CD4-positive, alpha-beta memory T cell (primary cell): ENCODE measurements around the gene SLC22A23. TPM values are rescaled to one million over a fixed set of nuclear protein-coding genes. Genes with fewer than 3 reads are reported as not detected.
A peak's percentile ranks its signal among the peaks of the same experiment; 100 is the strongest.

Source experiments
- CTCF ChIA-PET: fragments of 350-600 bp; sonication (Branson Sonifier 250); formaldehyde crosslinking; loops from one replicate; lab custom pipeline; 2021; ENCODE audit warnings: inconsistent platforms; ENCODE audit not compliant: partially characterized antibody; lab: Charles Lee
- POLR2A ChIA-PET: fragments of 350-600 bp; sonication (Branson Sonifier 250); formaldehyde crosslinking; loops from one replicate; lab custom pipeline; 2021; ENCODE audit not compliant: partially characterized antibody; lab: Charles Lee
- DNase-seq, 5 donors: peaks; one replicate each; pipeline versions ENCODE4 v3.0.0 to v3.0.0-alpha.2; 2020 to 2022; ENCODE audit warnings: mixed read lengths in 1 of 5
- H3K27ac ChIP-seq: one replicate; pipeline ENCODE4 v1.7.0; 2013; ENCODE audit warnings: low read depth, low read length
- H3K27me3 ChIP-seq: 2 replicates; pipeline ENCODE4 v1.7.0; 2013; ENCODE audit warnings: mild to moderate bottlenecking, low read length, moderate library complexity; ENCODE audit not compliant: insufficient read depth
- H3K36me3 ChIP-seq: 2 replicates; pipeline ENCODE4 v1.7.0; 2013; ENCODE audit warnings: mild to moderate bottlenecking, low read length, moderate library complexity; ENCODE audit not compliant: insufficient read depth
- H3K4me1 ChIP-seq: 2 replicates; pipeline ENCODE4 v1.7.0; 2013; ENCODE audit warnings: mild to moderate bottlenecking, low read length, moderate library complexity; ENCODE audit not compliant: insufficient read depth
- H3K4me3 ChIP-seq, 2 donors: one replicate each; pipeline ENCODE4 v1.7.0; 2013; ENCODE audit warnings: low read length in 2 of 2, mild to moderate bottlenecking in 1 of 2
- H3K9me3 ChIP-seq, 2 donors: one replicate each; pipeline ENCODE4 v1.7.0; 2013; ENCODE audit warnings: low read length in 2 of 2, control low read depth in 1 of 2; ENCODE audit not compliant: control insufficient read depth in 1 of 2
- H3K27ac Mint-ChIP-seq, 7 donors: one replicate each; pipeline ENCODE4 v1.8.0; 2020 to 2021; ENCODE audit warnings: mixed read lengths in 7 of 7, mild to moderate bottlenecking in 6 of 7, inconsistent platforms in 3 of 7, moderate library complexity in 3 of 7
- H3K27me3 Mint-ChIP-seq, 2 donors: one replicate each; pipeline ENCODE4 v1.8.0; 2020 to 2021; ENCODE audit warnings: mixed read lengths in 2 of 2
- H3K36me3 Mint-ChIP-seq, 2 donors: one replicate each; pipeline ENCODE4 v1.8.0; 2020 to 2021; ENCODE audit warnings: mixed read lengths in 2 of 2, inconsistent platforms in 1 of 2, mild to moderate bottlenecking in 1 of 2
- H3K4me1 Mint-ChIP-seq, 4 donors: one replicate each; pipeline ENCODE4 v1.8.0; 2020 to 2021; ENCODE audit warnings: mixed read lengths in 4 of 4, mild to moderate bottlenecking in 1 of 4
- H3K4me3 Mint-ChIP-seq, 8 donors: one replicate each; pipeline ENCODE4 v1.8.0; 2020 to 2021; ENCODE audit warnings: mixed read lengths in 8 of 8, mild to moderate bottlenecking in 7 of 8, moderate library complexity in 6 of 8, inconsistent platforms in 3 of 8
- H3K9me3 Mint-ChIP-seq, 8 donors: one replicate each; pipeline ENCODE4 v1.8.0; 2020 to 2021; ENCODE audit warnings: mixed read lengths in 8 of 8, mild to moderate bottlenecking in 5 of 8, inconsistent platforms in 3 of 8, moderate library complexity in 1 of 8
- intact Hi-C: fragments of 100-400 bp; cut with micrococcal nuclease; formaldehyde crosslinking; loops from one replicate; pipeline ENCODE4 v1.15.1; 2023
- polyA plus RNA-seq, 2 donors: library from polyadenylated mRNA; unstranded; fragments of 300-500 nt; fragmentation: Illumina TruSeq; gene quantifications; one replicate each; pipeline ENCODE4 v1.2.3, GENCODE V29; 2021
- total RNA-seq, 2 experiments: library from RNA; stranded (reverse); gene quantifications; one replicate each; pipeline ENCODE4 v1.2.3, GENCODE V29; 2021

SLC22A23 gene
- total and polyA plus RNA-seq, 4 experiments from 2014 or later, result 0.32 to 12.5 (median 5.7) TPM

- Mint-ChIP-seq H3K9me3 (peaks cover 0 to 7% (median 0%) of the 10 kb centered on the region in 8 donors), H3K36me3 (no peaks in the 10 kb centered on the region), H3K27me3 (peaks cover 52 to 66% of the 10 kb centered on the region in 2 donors), H3K27ac (peak overlapping the region; percentile 5 to 93 (median 56)), H3K4me1 (peaks cover 27 to 60% (median 47%) of the 10 kb centered on the region in 4 donors), H3K4me3 (peak overlapping the region; percentile 67 to 93 (median 86))
- peak overlapping the region; percentile 38 to 44 for H3K4me3 ChIP-seq
- intact Hi-C loops, result loop anchor here (2.0 kb wide), 1 partner anchor 66 kb away; no protein-coding TSS in a partner anchor
- H3K27me3 ChIP-seq, result peaks cover 50% of the 10 kb centered on the region
- peaks cover 57% of the 10 kb centered on the region for H3K4me1 ChIP-seq
- no peaks in the 10 kb centered on the region for H3K9me3 ChIP-seq
- peak; percentile 56 to 71 (median 60) for DNase-seq
- ChIA-PET CTCF (interaction anchor here (1.4 to 1.7 kb wide), 3 partner anchors 21 to 30 kb away, joined by 3 to 14 read pairs (median 5); partner anchors contain the start of gene PSMG4), POLR2A (interaction anchor here (0.6 to 1.2 kb wide), 3 partner anchors 30 to 161 kb away, joined by 3 to 4 read pairs (median 3); partner anchors contain the start of genes PSMG4, RIPK1 and TUBB2A)
- no peak overlapping the region for H3K27ac ChIP-seq
- no peaks in the 10 kb centered on the region for H3K36me3 ChIP-seq
Observed at GRCh38 chr6:3228771-3229565, 227.9 kb downstream of the SLC22A23 start.

- Mint-ChIP-seq H3K4me3 (peak overlapping the region; percentile 71 to 87 (median 76)), H3K27ac (peak overlapping the region in 1 of 7 donors; percentile 83), H3K27me3 (peaks cover 45 to 61% of the 10 kb centered on the region in 2 donors), H3K4me1 (peaks cover 27 to 60% (median 47%) of the 10 kb centered on the region in 4 donors), H3K9me3 (peaks cover 0 to 7% (median 0%) of the 10 kb centered on the region in 8 donors), H3K36me3 (no peaks in the 10 kb centered on the region)
- Histone ChIP-seq H3K27ac (no peak overlapping the region), H3K9me3 (no peaks in the 10 kb centered on the region), H3K27me3 (peaks cover 47% of the 10 kb centered on the region), H3K4me3 (peak overlapping the region in 1 of 2 donors; percentile 22), H3K36me3 (no peaks in the 10 kb centered on the region), H3K4me1 (peaks cover 57% of the 10 kb centered on the region)
- CTCF ChIA-PET, result interaction anchor here (1.4 kb wide), 1 partner anchor 21 kb away, joined by 3 read pairs; no protein-coding TSS in a partner anchor
- DNase-seq, result peak in 2 of 5 donors; percentile 35 to 37
- intact Hi-C loops, result loop anchor here (2.0 kb wide), 1 partner anchor 65 kb away; no protein-coding TSS in a partner anchor
- POLR2A ChIA-PET, result no interaction called here
Observed at GRCh38 chr6:3228046-3228671, 228.7 kb downstream of the SLC22A23 start.

GRCh38 chr6:3227363-3228045, 229.3 kb downstream of the SLC22A23 start, which contains the start of gene TUBB2B:
TUBB2B (minus strand) TSS chr6:3227653; CDS start chr6:3227543, 110 bp downstream.
- peaks cover 57% of the 10 kb centered on the region for H3K4me1 ChIP-seq
- peak within 1 kb of the TSS; percentile 73 to 87 (median 78) for H3K4me3 Mint-ChIP-seq
- H3K36me3 Mint-ChIP-seq, result no peaks in the 10 kb centered on the region

DNA sequence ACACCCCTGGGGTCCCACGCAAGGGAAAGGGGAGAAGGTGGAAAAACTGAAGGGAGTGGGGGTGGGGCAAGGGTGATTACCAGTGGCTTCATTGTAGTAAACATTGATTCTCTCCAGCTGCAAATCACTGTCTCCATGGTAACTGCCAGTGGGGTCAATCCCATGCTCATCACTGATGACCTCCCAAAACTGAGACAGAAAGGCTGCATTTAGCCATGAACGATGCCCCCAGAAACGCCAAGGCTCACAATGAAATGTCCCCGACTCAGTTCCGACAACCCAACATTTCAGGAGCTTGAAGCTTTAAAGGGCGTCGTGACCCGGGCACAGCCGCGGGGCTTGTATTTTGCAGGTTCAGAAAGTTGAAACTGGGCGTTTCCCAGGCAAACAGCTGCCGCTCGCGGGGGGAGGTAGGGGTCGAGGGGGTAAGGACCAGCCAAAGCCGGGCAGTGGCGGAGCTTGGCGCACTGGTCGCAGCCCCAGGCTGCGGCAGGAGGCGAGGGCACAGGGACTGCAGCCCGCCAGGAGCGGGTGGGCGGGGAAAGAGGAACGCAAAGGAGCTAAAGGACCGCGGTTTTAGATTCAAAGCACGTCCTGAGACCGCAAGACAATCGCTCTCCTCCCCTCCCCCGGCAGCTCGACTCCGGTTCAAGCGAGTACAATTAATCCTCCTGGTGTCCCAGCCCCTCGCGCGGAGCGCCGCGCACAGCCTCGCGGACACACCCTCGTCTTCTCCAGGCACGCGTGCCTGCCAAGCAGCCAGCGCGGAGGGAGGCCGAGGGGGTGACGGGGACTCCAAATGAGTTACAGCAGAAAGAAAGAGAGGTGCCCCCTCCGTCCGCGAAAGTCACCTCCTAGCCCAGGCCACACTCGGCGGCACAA, 230.1 kb downstream of the SLC22A23 start:
- CTCF ChIA-PET, result interaction anchor here (0.5 to 1.3 kb wide), 3 partner anchors 12 to 34 kb away, joined by 3 to 4 read pairs (median 3); no protein-coding TSS in a partner anchor
- peaks cover 22 to 50% (median 41%) of the 10 kb centered on the region in 4 donors for H3K4me1 Mint-ChIP-seq
- H3K9me3 Mint-ChIP-seq, result peaks cover 0 to 7% (median 0%) of the 10 kb centered on the region in 8 donors
- peaks cover 33 to 48% of the 10 kb centered on the region in 2 donors for H3K27me3 Mint-ChIP-seq
- H3K27ac Mint-ChIP-seq, result peak overlapping the region in 1 of 7 donors; percentile 46
- H3K4me3 ChIP-seq, result peak overlapping the region; percentile 11 to 13
- intact Hi-C loops, result no loop called here
- H3K4me3 Mint-ChIP-seq, result peak overlapping the region; percentile 59 to 84 (median 74)
- peaks cover 40% of the 10 kb centered on the region for H3K27me3 ChIP-seq
- H3K27ac ChIP-seq, result no peak overlapping the region
- H3K9me3 ChIP-seq, result no peaks in the 10 kb centered on the region
- H3K4me1 ChIP-seq, result peaks cover 51% of the 10 kb centered on the region
- DNase-seq, result peak in 2 of 5 donors; percentile 6 to 47
- POLR2A ChIA-PET, result interaction anchor here (0.9 kb wide), 1 partner anchor 32 kb away, joined by 3 read pairs; the partner anchor contains the start of gene PSMG4
- H3K36me3 ChIP-seq, result no peaks in the 10 kb centered on the region
- no peaks in the 10 kb centered on the region for H3K36me3 Mint-ChIP-seq

More at GRCh38 chr6:3227363-3228045, 229.3 kb downstream of the SLC22A23 start, which contains the start of gene TUBB2B:
- ChIA-PET POLR2A (interaction anchor here (0.9 kb wide), 1 partner anchor 31 kb away, joined by 3 read pairs; the partner anchor contains the start of gene PSMG4), CTCF (interaction anchor here (0.6 to 1.4 kb wide), 3 partner anchors 12 to 24 kb away, joined by 3 to 4 read pairs (median 3); no protein-coding TSS in a partner anchor)
- H3K9me3 ChIP-seq, result no peaks in the 10 kb centered on the region
- Mint-ChIP-seq H3K4me1 (peaks cover 27 to 58% (median 46%) of the 10 kb centered on the region in 4 donors), H3K27ac (peak within 1 kb of the TSS in 1 of 7 donors; percentile 83), H3K9me3 (peaks cover 0 to 7% (median 0%) of the 10 kb centered on the region in 8 donors), H3K27me3 (peaks cover 39 to 54% of the 10 kb centered on the region in 2 donors)
- peak within 1 kb of the TSS; percentile 11 to 22 for H3K4me3 ChIP-seq
- intact Hi-C loops, result loop anchor here (2.0 kb wide), 1 partner anchor 65 kb away; no protein-coding TSS in a partner anchor
- no peak within 1 kb of the TSS for H3K27ac ChIP-seq
- DNase-seq, result no peak
- H3K36me3 ChIP-seq, result no peaks in the 10 kb centered on the region
- H3K27me3 ChIP-seq, result peaks cover 47% of the 10 kb centered on the region

DNA sequence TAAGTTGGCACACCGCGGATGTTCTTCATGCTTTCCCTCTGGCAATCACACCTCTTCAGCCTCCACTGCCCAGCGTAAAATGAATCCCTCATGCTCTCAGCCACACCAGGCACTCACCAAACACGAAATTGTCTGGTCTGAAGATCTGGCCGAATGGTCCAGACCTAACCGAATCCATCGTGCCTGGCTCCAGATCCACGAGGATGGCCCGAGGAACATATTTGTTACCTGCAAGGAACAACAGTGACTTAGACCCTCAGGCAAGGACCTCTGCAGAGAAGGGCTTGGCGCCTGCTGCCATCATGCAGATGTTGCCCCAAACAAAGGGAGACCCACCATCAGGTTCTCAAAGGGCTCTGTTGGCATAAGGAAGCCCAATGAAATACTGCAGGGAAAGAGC, 230.8 kb downstream of the SLC22A23 start:
- peak overlapping the region in 5 of 8 donors; percentile 9 to 84 (median 39) for H3K4me3 Mint-ChIP-seq
- peaks cover 33% of the 10 kb centered on the region for H3K27me3 ChIP-seq
- ChIA-PET CTCF (interaction anchor here (1.3 kb wide), 1 partner anchor 25 kb away, joined by 4 read pairs; no protein-coding TSS in a partner anchor), POLR2A (no interaction called here)
- no peak for DNase-seq
- H3K4me1 ChIP-seq, result peaks cover 44% of the 10 kb centered on the region
- H3K9me3 Mint-ChIP-seq, result peaks cover 0 to 4% (median 0%) of the 10 kb centered on the region in 8 donors
- peaks cover 28 to 42% of the 10 kb centered on the region in 2 donors for H3K27me3 Mint-ChIP-seq
- H3K4me1 Mint-ChIP-seq, result peaks cover 19 to 44% (median 36%) of the 10 kb centered on the region in 4 donors
- H3K36me3 Mint-ChIP-seq, result no peaks in the 10 kb centered on the region
- peak overlapping the region in 1 of 7 donors; percentile 46 for H3K27ac Mint-ChIP-seq
- H3K36me3 ChIP-seq, result no peaks in the 10 kb centered on the region
- H3K4me3 ChIP-seq, result no peak overlapping the region
- intact Hi-C loops, result no loop called here
- H3K27ac ChIP-seq, result no peak overlapping the region
- no peaks in the 10 kb centered on the region for H3K9me3 ChIP-seq
